HG03064 (cell line): Measurements from ENCODE around the gene STX16.

Experiments
- ATAC-seq: cut with Tn5 transposase; IDR thresholded peaks from one replicate; pipeline ENCODE4 v1.9.1; 2021; ENCODE audit warnings: low read depth; ENCODE audit not compliant: unreplicated experiment

The STX16 gene

GRCh38 chr20:58650776-58651558, at the start of gene STX16:
TSS of gene STX16 (plus strand) at chr20:58651283. CDS start at chr20:58652007, 724 bp downstream.
- ATAC-seq, result no peak

- ATAC-seq, result no peak
Measured at GRCh38 chr20:58602124-58602523, 49.0 kb upstream of the STX16 start.

- ATAC-seq, result no peak
Measured at GRCh38 chr20:58603721-58604120, 47.4 kb upstream of the STX16 start.

- ATAC-seq, result no peak
Measured at GRCh38 chr20:58604128-58604881, 46.8 kb upstream of the STX16 start.

GRCh38 chr20:58605292-58606065, 45.6 kb upstream of the STX16 start:
- no peak for ATAC-seq

- ATAC-seq, result no peak
Measured at GRCh38 chr20:58606184-58606583, 44.9 kb upstream of the STX16 start.

- no peak for ATAC-seq
Measured at GRCh38 chr20:58608096-58608840, 42.8 kb upstream of the STX16 start.

- ATAC-seq, result no peak
Measured at GRCh38 chr20:58609026-58609425, 42.1 kb upstream of the STX16 start.

- ATAC-seq, result no peak
Measured at GRCh38 chr20:58610071-58610800, 40.8 kb upstream of the STX16 start.

GRCh38 chr20:58610811-58611210, 40.3 kb upstream of the STX16 start:
- no peak for ATAC-seq

- ATAC-seq, result no peak
Measured at GRCh38 chr20:58611236-58612030, 39.6 kb upstream of the STX16 start.

GRCh38 chr20:58612121-58612691, 38.9 kb upstream of the STX16 start:
- no peak for ATAC-seq

GRCh38 chr20:58613061-58613854, 37.8 kb upstream of the STX16 start:
- ATAC-seq, result no peak

- ATAC-seq, result no peak
Measured at GRCh38 chr20:58614366-58614765, 36.7 kb upstream of the STX16 start.

- ATAC-seq, result no peak
Measured at GRCh38 chr20:58614984-58615760, 35.9 kb upstream of the STX16 start.

- ATAC-seq, result no peak
Measured at GRCh38 chr20:58616411-58616810, 34.7 kb upstream of the STX16 start.

GRCh38 chr20:58617158-58617557, 33.9 kb upstream of the STX16 start:
- ATAC-seq, result no peak
